ENCODE data around the gene KCNH6.

KCNH6 gene

DNA sequence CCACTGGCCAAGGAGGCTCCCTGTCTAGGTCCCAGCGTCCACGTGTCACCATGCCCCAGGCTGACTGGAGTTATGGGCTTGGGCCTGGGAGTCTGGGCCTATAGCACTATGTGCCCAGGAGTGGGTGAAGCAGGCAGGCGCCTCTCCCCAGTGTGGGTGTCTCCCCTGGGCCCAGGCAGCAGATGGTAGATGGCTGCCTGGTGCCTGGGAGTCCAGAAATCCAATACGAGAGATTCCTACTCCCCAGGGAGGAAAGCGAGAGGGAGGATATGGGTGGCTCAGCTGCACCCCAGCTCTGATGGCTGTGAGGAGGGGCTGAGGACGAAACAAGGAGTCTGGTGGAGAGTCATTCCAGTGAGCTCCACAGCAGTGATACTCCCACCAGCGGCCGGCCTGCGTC lies 5.0 kb downstream of the KCNH6 start:
- no peak overlapping the region for H2AFZ ChIP-seq (ENCODE audit: low read length)
- H3K4me3 ChIP-seq (ENCODE audit: low read length) = no peak overlapping the region
- H3K9me3 ChIP-seq (replicated peaks; ENCODE audit: insufficient read depth, low read length) = no peaks in the 10 kb centered on the region
- H4K20me1 ChIP-seq (ENCODE audit: insufficient read depth, low read length) = no peaks in the 10 kb centered on the region
- H3K27me3 ChIP-seq (replicated peaks; ENCODE audit: insufficient read depth, low read length) = peaks cover 32% of the 10 kb centered on the region
- H3K4me2 ChIP-seq (ENCODE audit: low read depth, low read length) = no peak overlapping the region
- H3K79me2 ChIP-seq (ENCODE audit: low read length) = no peaks in the 10 kb centered on the region
- TF ChIP-seq EZH2 (optimal IDR thresholded peaks at IDR 0.05; ENCODE audit: low read depth, low read length) (no peak), CTCF (IDR thresholded peaks at IDR 0.05; ENCODE audit: low read length) (no peak), EZH2phosphoT487 (IDR thresholded peaks at IDR 0.05; ENCODE audit: low read length) (no peak)
- DNase-seq = no peak
- H3K9me2 ChIP-seq (replicated peaks; ENCODE audit: insufficient read depth, low read length) = no peaks in the 10 kb centered on the region
- no peak overlapping the region for H3K27ac ChIP-seq (ENCODE audit: low read length)
- H3K9ac ChIP-seq (ENCODE audit: low read length) = no peak overlapping the region
- H3K36me3 ChIP-seq (replicated peaks; ENCODE audit: insufficient read depth, low read length) = no peaks in the 10 kb centered on the region
- H3F3A ChIP-seq (ENCODE audit: insufficient read depth, low read length) = no peaks in the 10 kb centered on the region
- no peaks in the 10 kb centered on the region for H3K4me1 ChIP-seq (ENCODE audit: low read length)

- Histone ChIP-seq H3K9me3 (replicated peaks; ENCODE audit: insufficient read depth, low read length) (no peaks in the 10 kb centered on the region), H3K9me2 (replicated peaks; ENCODE audit: insufficient read depth, low read length) (no peaks in the 10 kb centered on the region), H3K4me1 (ENCODE audit: low read length) (no peaks in the 10 kb centered on the region), H3K27ac (ENCODE audit: low read length) (no peak overlapping the region), H3K36me3 (replicated peaks; ENCODE audit: insufficient read depth, low read length) (no peaks in the 10 kb centered on the region), H3K4me3 (ENCODE audit: low read length) (no peak overlapping the region), H3K4me2 (ENCODE audit: low read depth, low read length) (no peak overlapping the region), H4K20me1 (ENCODE audit: insufficient read depth, low read length) (no peaks in the 10 kb centered on the region), H3F3A (ENCODE audit: insufficient read depth, low read length) (no peaks in the 10 kb centered on the region), H3K79me2 (ENCODE audit: low read length) (no peaks in the 10 kb centered on the region), H3K27me3 (replicated peaks; ENCODE audit: insufficient read depth, low read length) (peaks cover 25% of the 10 kb centered on the region), H2AFZ (ENCODE audit: low read length) (no peak overlapping the region), H3K9ac (ENCODE audit: low read length) (no peak overlapping the region)
- no peak for DNase-seq
- TF ChIP-seq EZH2 (optimal IDR thresholded peaks at IDR 0.05; ENCODE audit: low read depth, low read length) (no peak), EZH2phosphoT487 (IDR thresholded peaks at IDR 0.05; ENCODE audit: low read length) (no peak), CTCF (IDR thresholded peaks at IDR 0.05; ENCODE audit: low read length) (no peak)
These were observed 6.8 kb downstream of the KCNH6 start for GRCh38 chr17:63529711-63530556.

GRCh38 chr17:63530557-63531021 lies 7.4 kb downstream of the KCNH6 start:
- H3F3A ChIP-seq (ENCODE audit: insufficient read depth, low read length) = no peaks in the 10 kb centered on the region
- peaks cover 31% of the 10 kb centered on the region for H3K27me3 ChIP-seq (replicated peaks; ENCODE audit: insufficient read depth, low read length)
- no peak overlapping the region for H3K9ac ChIP-seq (ENCODE audit: low read length)
- H3K27ac ChIP-seq (ENCODE audit: low read length) = no peak overlapping the region
- TF ChIP-seq EZH2phosphoT487 (IDR thresholded peaks at IDR 0.05; ENCODE audit: low read length) = no peak
- TF ChIP-seq EZH2 (optimal IDR thresholded peaks at IDR 0.05; ENCODE audit: low read depth, low read length) = no peak
- no peak for TF ChIP-seq CTCF (IDR thresholded peaks at IDR 0.05; ENCODE audit: low read length)
- H3K4me1 ChIP-seq (ENCODE audit: low read length) = no peaks in the 10 kb centered on the region
- H4K20me1 ChIP-seq (ENCODE audit: insufficient read depth, low read length) = no peaks in the 10 kb centered on the region
- H2AFZ ChIP-seq (ENCODE audit: low read length) = no peak overlapping the region
- no peak overlapping the region for H3K4me2 ChIP-seq (ENCODE audit: low read depth, low read length)
- no peaks in the 10 kb centered on the region for H3K9me3 ChIP-seq (replicated peaks; ENCODE audit: insufficient read depth, low read length)
- H3K36me3 ChIP-seq (replicated peaks; ENCODE audit: insufficient read depth, low read length) = no peaks in the 10 kb centered on the region
- no peaks in the 10 kb centered on the region for H3K79me2 ChIP-seq (ENCODE audit: low read length)
- no peak for DNase-seq
- H3K9me2 ChIP-seq (replicated peaks; ENCODE audit: insufficient read depth, low read length) = no peaks in the 10 kb centered on the region
- H3K4me3 ChIP-seq (ENCODE audit: low read length) = no peak overlapping the region
